ENCODE data around the gene GNS. TPM values are rescaled to one million over a fixed set of nuclear protein-coding genes. Genes with fewer than 3 reads are reported as not detected.

GNS gene
- total RNA-seq, 4 donors from 2014 or later = 41.9 to 56.5 (median 53.9) TPM

- no peaks in the 10 kb centered on the region for H3K9me3 ChIP-seq
- no peaks in the 10 kb centered on the region for H3K27me3 ChIP-seq
- intact Hi-C loops (cut with DNase I; ENCODE audit: low total_unique reads) = no loop called here
- no peaks in the 10 kb centered on the region for H3K4me1 ChIP-seq
- peaks cover 0 to 30% of the 10 kb centered on the region in 2 donors for H3K36me3 ChIP-seq
- in situ Hi-C loops (cut with MboI; ENCODE audit: low sequenced_read_pairs in 4 of 4) = no loop called here
- no peak for TF ChIP-seq POLR2A (IDR thresholded peaks at IDR 0.05)
- no peak for TF ChIP-seq CTCF (IDR thresholded peaks at IDR 0.05 in 4 of 5, conservative IDR thresholded peaks at IDR 0.05 in 1 of 5)
- no peak for DNase-seq
- H3K27ac ChIP-seq = no peak overlapping the region
- ATAC-seq = no peak
- no peak overlapping the region for H3K4me3 ChIP-seq
Observed at GRCh38 chr12:64714551-64714968, 44.6 kb downstream of the GNS start.

GRCh38 chr12:64713376-64713775, 45.8 kb downstream of the GNS start:
- H3K4me3 ChIP-seq = no peak overlapping the region
- ATAC-seq (no peak), DNase-seq (no peak)
- H3K36me3 ChIP-seq = peaks cover 0 to 26% of the 10 kb centered on the region in 2 donors
- intact Hi-C loops (cut with DNase I; ENCODE audit: low total_unique reads) = no loop called here
- H3K27ac ChIP-seq = no peak overlapping the region
- H3K27me3 ChIP-seq = no peaks in the 10 kb centered on the region
- TF ChIP-seq CTCF (IDR thresholded peaks at IDR 0.05 in 4 of 5, conservative IDR thresholded peaks at IDR 0.05 in 1 of 5) = no peak
- TF ChIP-seq POLR2A (IDR thresholded peaks at IDR 0.05) = no peak
- no peaks in the 10 kb centered on the region for H3K9me3 ChIP-seq
- in situ Hi-C loops (cut with MboI; ENCODE audit: low sequenced_read_pairs in 4 of 4) = no loop called here
- H3K4me1 ChIP-seq = no peaks in the 10 kb centered on the region

GRCh38 chr12:64709429-64709828, 49.8 kb downstream of the GNS start:
- Histone ChIP-seq H3K36me3 (peaks cover 0 to 10% of the 10 kb centered on the region in 2 donors), H3K4me3 (no peak overlapping the region), H3K4me1 (peaks cover 0 to 10% of the 10 kb centered on the region in 2 donors), H3K27me3 (no peaks in the 10 kb centered on the region), H3K9me3 (no peaks in the 10 kb centered on the region), H3K27ac (no peak overlapping the region)
- intact Hi-C loops (cut with DNase I; ENCODE audit: low total_unique reads) = no loop called here
- no peak for ATAC-seq
- TF ChIP-seq POLR2A (IDR thresholded peaks at IDR 0.05) (no peak), CTCF (IDR thresholded peaks at IDR 0.05 in 4 of 5, conservative IDR thresholded peaks at IDR 0.05 in 1 of 5) (no peak)
- no peak for DNase-seq
- in situ Hi-C loops (cut with MboI; ENCODE audit: low sequenced_read_pairs in 4 of 4) = loop anchor here in 2 of 4 donors (10.0 kb wide), 2 partner anchors 155 to 165 kb away; no protein-coding TSS in a partner anchor

- Histone ChIP-seq H3K36me3 (peaks cover 0 to under 1% of the 10 kb centered on the region in 2 donors), H3K4me3 (no peak overlapping the region), H3K27ac (no peak overlapping the region), H3K9me3 (no peaks in the 10 kb centered on the region), H3K27me3 (no peaks in the 10 kb centered on the region), H3K4me1 (peaks cover 0 to 10% of the 10 kb centered on the region in 2 donors)
- intact Hi-C loops (cut with DNase I; ENCODE audit: low total_unique reads) = no loop called here
- DNase-seq (no peak), ATAC-seq (no peak)
- in situ Hi-C loops (cut with MboI; ENCODE audit: low sequenced_read_pairs in 4 of 4) = loop anchor here in 2 of 4 donors (10.0 kb wide), 2 partner anchors 153 to 163 kb away; no protein-coding TSS in a partner anchor
- TF ChIP-seq POLR2A (IDR thresholded peaks at IDR 0.05) = no peak
- no peak for TF ChIP-seq CTCF (IDR thresholded peaks at IDR 0.05 in 4 of 5, conservative IDR thresholded peaks at IDR 0.05 in 1 of 5)
Observed at GRCh38 chr12:64707926-64708325, 51.3 kb downstream of the GNS start.

- no peak for TF ChIP-seq POLR2A (IDR thresholded peaks at IDR 0.05)
- TF ChIP-seq CTCF (IDR thresholded peaks at IDR 0.05 in 4 of 5, conservative IDR thresholded peaks at IDR 0.05 in 1 of 5) = no peak
- Histone ChIP-seq H3K27ac (no peak overlapping the region), H3K4me1 (peaks cover 0 to 10% of the 10 kb centered on the region in 2 donors), H3K36me3 (no peaks in the 10 kb centered on the region), H3K9me3 (no peaks in the 10 kb centered on the region), H3K4me3 (no peak overlapping the region), H3K27me3 (no peaks in the 10 kb centered on the region)
- intact Hi-C loops (cut with DNase I; ENCODE audit: low total_unique reads) = no loop called here
- ATAC-seq (no peak), DNase-seq (no peak)
- in situ Hi-C loops (cut with MboI; ENCODE audit: low sequenced_read_pairs in 4 of 4) = loop anchor here in 2 of 4 donors (10.0 kb wide), 2 partner anchors 153 to 163 kb away; no protein-coding TSS in a partner anchor
Observed at GRCh38 chr12:64707362-64707761, 51.8 kb downstream of the GNS start.
